Activated T-helper 17 cell treated with anti-CD3 and anti-CD28 coated beads, Interleukin-2, amount 50 U/mL, for 72 hours (primary cell): ENCODE data around the gene LUC7L3. TPM values are rescaled to one million over a fixed set of nuclear protein-coding genes. Genes with fewer than 3 reads are reported as not detected.

Experiments
- total RNA-seq, 2 donors: library from RNA; stranded (reverse); gene quantifications; one replicate each; pipeline ENCODE4 v1.2.3, GENCODE V29; 2022

Gene LUC7L3
- total RNA-seq, 2 donors from 2014 or later: 113 to 142 TPM

Other genes starting within 250 kb of the LUC7L3 start
- gene RSAD1, start 240.7 kb upstream of the LUC7L3 start, total RNA-seq: 10 to 100 TPM; 21.3 to 29.5 TPM
- gene MYCBPAP, start 211.2 kb upstream of the LUC7L3 start, total RNA-seq: 1 to 10 TPM; 2.1 to 3.2 TPM
- not detected for gene EPN3, start 186.9 kb upstream of the LUC7L3 start, total RNA-seq
- gene SPATA20, start 172.4 kb upstream of the LUC7L3 start, total RNA-seq: 10 to 100 TPM in 1 of 2 donors, 1 to 10 TPM in 1; 9.1 to 12.7 TPM
- under 1 TPM in 1 of 2 donors, not detected in 1; 0.11 TPM for gene CACNA1G, start 158.9 kb upstream of the LUC7L3 start, total RNA-seq
- under 1 TPM in 1 of 2 donors, not detected in 1; 0.40 TPM for gene ABCC3, start 84.7 kb upstream of the LUC7L3 start, total RNA-seq
- gene ANKRD40, start 11.7 kb upstream of the LUC7L3 start, total RNA-seq: 10 to 100 TPM; 13.0 to 29.9 TPM
- gene ANKRD40CL, start 47.9 kb downstream of the LUC7L3 start, total RNA-seq: not detected
- not detected for gene WFIKKN2, start 116.0 kb downstream of the LUC7L3 start, total RNA-seq
- gene TOB1, start 146.8 kb downstream of the LUC7L3 start, total RNA-seq: 10 to 100 TPM; 33.1 to 40.8 TPM